ENCODE data around the gene MCC.
"Not testable (repeated sequence)": the region's sequence is repeated elsewhere in the genome, so short reads cannot be mapped to it uniquely, and the experiment has no call there.

The MCC gene

DNA sequence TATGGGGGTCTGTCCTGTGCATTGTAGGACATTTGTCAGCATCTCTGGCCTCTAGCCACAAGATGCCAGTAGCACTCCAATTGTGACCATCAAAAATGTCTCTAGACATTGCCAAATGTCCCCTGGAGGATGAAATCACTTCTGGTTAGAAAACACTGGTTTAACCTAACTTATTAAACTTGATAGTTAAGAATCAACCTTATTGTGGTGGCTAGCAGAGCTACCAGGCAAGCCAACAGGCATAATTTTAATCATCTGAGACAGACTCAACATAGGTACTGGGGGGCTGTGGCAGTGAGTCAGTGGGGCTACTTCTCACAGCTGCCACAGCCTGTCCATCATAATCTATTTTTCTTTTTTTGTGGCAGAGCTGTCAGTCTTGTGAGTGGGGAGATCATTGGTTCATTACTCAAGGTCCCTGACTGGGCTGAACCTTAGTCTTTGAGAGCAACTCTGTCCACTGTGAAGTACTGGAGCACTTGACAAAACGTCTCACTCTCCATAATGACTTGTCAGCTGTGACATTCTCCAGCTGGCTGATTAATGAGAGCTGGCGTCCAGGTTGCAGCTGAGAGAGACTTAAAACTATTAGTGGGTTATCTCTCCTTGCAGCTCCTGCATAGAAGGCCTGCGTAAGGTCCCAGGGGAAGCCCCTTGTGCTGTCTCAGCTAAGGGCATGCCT is 403.7 kb downstream of the MCC start:
- Histone ChIP-seq H3K27me3 (ENCODE audit: control insufficient read depth, insufficient read depth, low read length) (no peaks in the 10 kb centered on the region), H3K36me3 (ENCODE audit: control insufficient read depth, insufficient read depth, low read length) (no peaks in the 10 kb centered on the region), H3K4me3 (ENCODE audit: low read depth, low read length) (no peak overlapping the region), H3K9me3 (ENCODE audit: control insufficient read depth, insufficient read depth, low read length) (no peaks in the 10 kb centered on the region), H3K4me1 (ENCODE audit: control insufficient read depth, insufficient read depth, low read length) (peaks cover 4% of the 10 kb centered on the region), H3K9ac (ENCODE audit: low read depth, low read length) (no peak overlapping the region)

GRCh38 chr5:113083481-113083880 is 404.8 kb downstream of the MCC start:
- peaks cover 4% of the 10 kb centered on the region for H3K4me1 ChIP-seq (ENCODE audit: control insufficient read depth, insufficient read depth, low read length)
- H3K36me3 ChIP-seq (ENCODE audit: control insufficient read depth, insufficient read depth, low read length), result no peaks in the 10 kb centered on the region
- no peak overlapping the region for H3K4me3 ChIP-seq (ENCODE audit: low read depth, low read length)

DNA sequence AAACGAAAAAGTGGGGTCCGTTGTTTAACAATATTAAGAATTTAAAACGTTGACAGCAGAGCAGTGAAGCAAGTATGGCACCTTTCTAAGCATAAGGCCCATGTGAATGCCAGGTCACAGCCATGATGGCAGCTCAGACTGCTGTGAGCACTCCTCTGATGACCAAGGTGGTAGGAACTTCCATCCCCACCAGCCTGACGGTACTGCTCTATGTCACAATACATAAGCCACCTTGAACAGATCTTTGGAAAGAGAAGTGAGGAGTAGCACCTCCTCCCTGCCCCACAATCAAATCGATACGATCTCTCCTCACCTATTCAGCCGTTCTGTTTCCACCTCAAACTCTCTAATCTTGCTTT is 405.7 kb downstream of the MCC start:
- peaks cover 4% of the 10 kb centered on the region for H3K4me1 ChIP-seq (ENCODE audit: control insufficient read depth, insufficient read depth, low read length)
- no peak overlapping the region for H3K4me3 ChIP-seq (ENCODE audit: low read depth, low read length)
- no peaks in the 10 kb centered on the region for H3K27me3 ChIP-seq (ENCODE audit: control insufficient read depth, insufficient read depth, low read length)
- H3K9me3 ChIP-seq (ENCODE audit: control insufficient read depth, insufficient read depth, low read length), result no peaks in the 10 kb centered on the region
- H3K36me3 ChIP-seq (ENCODE audit: control insufficient read depth, insufficient read depth, low read length), result no peaks in the 10 kb centered on the region
- H3K9ac ChIP-seq (ENCODE audit: low read depth, low read length), result no peak overlapping the region

More at GRCh38 chr5:113083481-113083880, 404.8 kb downstream of the MCC start:
- Histone ChIP-seq H3K9me3 (ENCODE audit: control insufficient read depth, insufficient read depth, low read length) (no peaks in the 10 kb centered on the region), H3K27me3 (ENCODE audit: control insufficient read depth, insufficient read depth, low read length) (no peaks in the 10 kb centered on the region), H3K9ac (ENCODE audit: low read depth, low read length) (no peak overlapping the region)

GRCh38 chr5:113081881-113082546 is 406.2 kb downstream of the MCC start:
- H3K36me3 ChIP-seq (ENCODE audit: control insufficient read depth, insufficient read depth, low read length), result no peaks in the 10 kb centered on the region
- H3K4me1 ChIP-seq (ENCODE audit: control insufficient read depth, insufficient read depth, low read length), result peaks cover 4% of the 10 kb centered on the region
- H3K9me3 ChIP-seq (ENCODE audit: control insufficient read depth, insufficient read depth, low read length), result no peaks in the 10 kb centered on the region

GRCh38 chr5:113081091-113081839 is 407.0 kb downstream of the MCC start:
- Histone ChIP-seq H3K4me1 (ENCODE audit: control insufficient read depth, insufficient read depth, low read length) (peaks cover 4% of the 10 kb centered on the region), H3K9ac (ENCODE audit: low read depth, low read length) (no peak overlapping the region), H3K9me3 (ENCODE audit: control insufficient read depth, insufficient read depth, low read length) (no peaks in the 10 kb centered on the region), H3K4me3 (ENCODE audit: low read depth, low read length) (no peak overlapping the region), H3K27me3 (ENCODE audit: control insufficient read depth, insufficient read depth, low read length) (no peaks in the 10 kb centered on the region), H3K36me3 (ENCODE audit: control insufficient read depth, insufficient read depth, low read length) (no peaks in the 10 kb centered on the region)

More at GRCh38 chr5:113081881-113082546, 406.2 kb downstream of the MCC start:
- no peaks in the 10 kb centered on the region for H3K27me3 ChIP-seq (ENCODE audit: control insufficient read depth, insufficient read depth, low read length)
- no peak overlapping the region for H3K9ac ChIP-seq (ENCODE audit: low read depth, low read length)
- H3K4me3 ChIP-seq (ENCODE audit: low read depth, low read length), result no peak overlapping the region

DNA sequence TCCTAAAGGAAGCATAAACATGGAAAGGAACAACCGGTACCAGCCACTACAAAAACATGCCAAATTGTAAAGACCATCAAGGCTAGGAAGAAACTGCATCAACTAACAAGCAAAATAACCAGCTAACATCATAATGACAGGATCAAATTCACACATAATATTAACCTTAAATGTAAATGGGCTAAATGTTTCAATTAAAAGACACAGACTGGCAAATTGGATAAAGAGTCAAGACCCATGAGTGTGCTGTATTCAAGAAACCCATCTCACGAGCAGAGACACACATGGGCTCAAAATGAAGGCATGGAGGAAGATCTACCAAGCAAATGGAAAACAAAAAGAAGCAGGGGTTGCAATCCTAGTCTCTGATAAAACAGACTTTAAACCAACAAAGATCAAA is 411.6 kb downstream of the MCC start:
- not testable (repeated sequence) for H3K4me1 ChIP-seq (ENCODE audit: control insufficient read depth, insufficient read depth, low read length); H3K27me3 ChIP-seq (ENCODE audit: control insufficient read depth, insufficient read depth, low read length); H3K4me3 ChIP-seq (ENCODE audit: low read depth, low read length); H3K9me3 ChIP-seq (ENCODE audit: control insufficient read depth, insufficient read depth, low read length); H3K36me3 ChIP-seq (ENCODE audit: control insufficient read depth, insufficient read depth, low read length); H3K9ac ChIP-seq (ENCODE audit: low read depth, low read length)

DNA sequence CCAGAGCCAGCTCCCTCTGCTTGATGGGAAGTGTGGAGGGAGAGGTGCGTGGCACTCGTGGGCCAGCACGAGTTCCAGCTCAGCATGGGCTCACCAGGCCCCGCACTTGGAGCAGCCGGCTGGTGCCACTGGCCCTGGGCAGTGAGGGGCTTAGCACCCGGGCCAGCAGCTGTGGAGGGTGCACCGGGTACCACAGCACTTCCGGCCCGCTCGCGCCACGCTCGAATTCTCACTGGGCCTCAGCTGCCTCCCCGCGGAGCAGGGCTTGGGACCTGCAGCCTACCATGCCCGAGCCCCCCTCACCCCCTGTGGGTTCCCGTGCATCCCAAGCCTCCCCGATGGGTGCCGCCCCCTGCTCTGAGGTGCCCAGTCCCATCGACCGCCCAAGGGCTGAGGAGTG is 413.2 kb downstream of the MCC start:
- Histone ChIP-seq H3K36me3 (ENCODE audit: control insufficient read depth, insufficient read depth, low read length) (peaks cover 5% of the 10 kb centered on the region), H3K9me3 (ENCODE audit: control insufficient read depth, insufficient read depth, low read length) (no peaks in the 10 kb centered on the region), H3K9ac (ENCODE audit: low read depth, low read length) (no peak overlapping the region), H3K27me3 (ENCODE audit: control insufficient read depth, insufficient read depth, low read length) (peaks cover 2% of the 10 kb centered on the region), H3K4me1 (ENCODE audit: control insufficient read depth, insufficient read depth, low read length) (peaks cover 8% of the 10 kb centered on the region), H3K4me3 (ENCODE audit: low read depth, low read length) (no peak overlapping the region)

- H3K36me3 ChIP-seq (ENCODE audit: control insufficient read depth, insufficient read depth, low read length); H3K9ac ChIP-seq (ENCODE audit: low read depth, low read length); H3K4me3 ChIP-seq (ENCODE audit: low read depth, low read length); H3K27me3 ChIP-seq (ENCODE audit: control insufficient read depth, insufficient read depth, low read length); H3K9me3 ChIP-seq (ENCODE audit: control insufficient read depth, insufficient read depth, low read length): not testable (repeated sequence)
- peaks cover 11% of the 10 kb centered on the region for H3K4me1 ChIP-seq (ENCODE audit: control insufficient read depth, insufficient read depth, low read length)
Measured at GRCh38 chr5:113073629-113074034, 414.6 kb downstream of the MCC start.

DNA sequence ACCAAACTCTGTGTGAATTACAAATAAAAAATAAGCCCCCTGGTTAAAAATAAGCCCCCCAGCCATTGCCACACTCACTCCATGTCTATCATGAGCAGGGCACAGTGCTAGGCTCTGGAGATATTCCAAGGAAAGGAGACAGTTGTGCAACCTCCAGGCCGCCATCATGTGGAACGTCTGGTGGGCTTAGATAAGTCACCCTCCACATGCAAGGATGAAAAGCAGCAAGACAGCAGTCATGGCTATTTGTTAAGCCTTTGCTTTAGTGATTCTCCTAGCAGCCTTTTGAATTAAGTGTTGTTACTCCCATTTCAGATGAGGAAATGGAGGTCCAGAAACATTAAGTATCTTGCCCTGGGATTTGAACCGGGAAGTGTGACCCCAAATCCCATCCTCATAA is 416.9 kb downstream of the MCC start:
- Histone ChIP-seq H3K4me1 (ENCODE audit: control insufficient read depth, insufficient read depth, low read length) (peaks cover 11% of the 10 kb centered on the region), H3K4me3 (ENCODE audit: low read depth, low read length) (no peak overlapping the region), H3K27me3 (ENCODE audit: control insufficient read depth, insufficient read depth, low read length) (peaks cover 2% of the 10 kb centered on the region), H3K9ac (ENCODE audit: low read depth, low read length) (no peak overlapping the region), H3K9me3 (ENCODE audit: control insufficient read depth, insufficient read depth, low read length) (no peaks in the 10 kb centered on the region), H3K36me3 (ENCODE audit: control insufficient read depth, insufficient read depth, low read length) (peaks cover 5% of the 10 kb centered on the region)

DNA sequence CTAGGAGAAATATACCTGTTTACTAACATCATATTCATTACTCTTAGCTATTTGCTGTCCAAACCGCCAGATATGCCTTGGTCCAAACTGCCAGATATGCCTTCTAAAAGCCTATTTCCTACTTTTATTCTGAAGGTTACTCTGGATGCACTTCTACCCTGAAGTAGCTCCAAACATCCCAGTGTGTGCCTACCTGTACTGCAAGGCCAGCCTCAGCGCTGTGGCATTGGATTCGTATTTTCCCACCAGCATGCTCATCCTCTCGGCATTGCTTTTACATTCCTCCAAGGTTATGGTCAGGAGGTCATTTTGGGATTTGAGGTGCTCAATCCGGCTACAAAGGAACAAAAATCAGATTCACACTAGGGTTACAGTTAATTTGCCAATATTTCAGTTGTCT is 417.4 kb downstream of the MCC start:
- H3K27me3 ChIP-seq (ENCODE audit: control insufficient read depth, insufficient read depth, low read length), result peaks cover 2% of the 10 kb centered on the region
- no peak overlapping the region for H3K4me3 ChIP-seq (ENCODE audit: low read depth, low read length)
- H3K9me3 ChIP-seq (ENCODE audit: control insufficient read depth, insufficient read depth, low read length), result no peaks in the 10 kb centered on the region
- H3K36me3 ChIP-seq (ENCODE audit: control insufficient read depth, insufficient read depth, low read length), result peaks cover 5% of the 10 kb centered on the region
- H3K4me1 ChIP-seq (ENCODE audit: control insufficient read depth, insufficient read depth, low read length), result peaks cover 11% of the 10 kb centered on the region
- H3K9ac ChIP-seq (ENCODE audit: low read depth, low read length), result no peak overlapping the region

DNA sequence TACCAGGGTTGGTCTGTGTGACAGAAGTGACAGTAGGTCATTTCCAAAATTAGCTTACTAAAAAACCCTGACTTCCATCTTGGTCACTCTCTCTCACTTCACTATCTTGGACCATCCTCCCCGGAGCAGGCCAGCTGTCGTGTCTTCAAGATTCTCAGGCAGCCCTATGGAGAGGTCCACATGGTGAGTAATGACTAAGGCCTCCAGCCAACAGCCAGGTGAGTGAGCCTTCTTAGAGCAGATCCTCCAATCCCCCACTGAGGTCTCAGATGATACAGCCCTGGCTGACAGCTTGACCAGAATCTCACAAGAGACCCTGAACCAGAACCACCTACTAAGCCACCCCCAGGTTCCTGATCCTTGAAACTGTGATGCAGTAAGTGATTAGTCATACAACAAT is 419.7 kb downstream of the MCC start:
- no peak overlapping the region for H3K9ac ChIP-seq (ENCODE audit: low read depth, low read length)
- H3K4me3 ChIP-seq (ENCODE audit: low read depth, low read length), result no peak overlapping the region
- no peaks in the 10 kb centered on the region for H3K36me3 ChIP-seq (ENCODE audit: control insufficient read depth, insufficient read depth, low read length)
- no peaks in the 10 kb centered on the region for H3K9me3 ChIP-seq (ENCODE audit: control insufficient read depth, insufficient read depth, low read length)
- peaks cover 11% of the 10 kb centered on the region for H3K4me1 ChIP-seq (ENCODE audit: control insufficient read depth, insufficient read depth, low read length)
- peaks cover 2% of the 10 kb centered on the region for H3K27me3 ChIP-seq (ENCODE audit: control insufficient read depth, insufficient read depth, low read length)

Data from iPS-15b (cell line).